A549 (cell line): ENCODE results near the gene EVC. TPM values are rescaled to one million over a fixed set of nuclear protein-coding genes. Genes with fewer than 3 reads are reported as not detected.
"Not testable (repeated sequence)": the region's sequence is repeated elsewhere in the genome, so short reads cannot be mapped to it uniquely, and the experiment has no call there.

Experiments
- ATAC-seq, 2 experiments: fragments of 200-7000 bp in 1 of 2; fragments of >200 bp in 1 of 2; cut with Nextera tagmentation in 1 of 2; cut with Tn5 transposase in 1 of 2; 3 replicates each; pipeline versions ENCODE4 v1.8.0 to v1.9.1; 2018 to 2020; ENCODE audit warnings: mild to moderate bottlenecking in 1 of 2, moderate library complexity in 1 of 2
- CTCF ChIA-PET: fragments of 300-600 bp; sonication (Branson Sonifier 250); formaldehyde crosslinking; extraction: SDS; loops from one replicate; lab custom pipeline; 2021; ENCODE audit warnings: antibody characterized with exemption, inconsistent platforms; lab: Yijun Ruan, JAX
- POLR2A ChIA-PET: fragments of 350-600 bp; formaldehyde crosslinking; extraction: SDS; loops from one replicate; lab custom pipeline; 2021; ENCODE audit warnings: antibody characterized with exemption, inconsistent platforms; lab: Yijun Ruan, JAX
- DNase-seq, 2 experiments: peaks; one replicate each; pipeline versions ENCODE4 v3.0.0 to v3.0.0-alpha.2; 2011 to 2016; ENCODE audit warnings: low read depth in 1 of 2, low spot score in 1 of 2
- FAIRE-seq: peaks from 2 replicates; lab custom pipeline; 2011; peaks lifted over from hg19 to GRCh38; lab: Jason Lieb, UNC
- H3K27ac ChIP-seq, 2 experiments: fragments of >200 bp; sonication (Bioruptor Twin); formaldehyde crosslinking; 3 replicates each; pipeline ENCODE4 v1.5.1; 2016 to 2017
- H3K4me1 ChIP-seq: fragments of >200 bp; sonication (Bioruptor Twin); formaldehyde crosslinking; 3 replicates; pipeline ENCODE4 v1.6.1; 2016
- H3K4me2 ChIP-seq: fragments of >200 bp; sonication (Bioruptor Twin); formaldehyde crosslinking; 3 replicates; pipeline ENCODE4 v1.6.1; 2016
- H3K4me3 ChIP-seq: fragments of >200 bp; sonication (Bioruptor Twin); formaldehyde crosslinking; 3 replicates; pipeline ENCODE4 v1.5.1; 2016
- H3K9me3 ChIP-seq: fragments of >200 bp; sonication (Bioruptor Twin); formaldehyde crosslinking; 3 replicates; pipeline ENCODE4 v1.6.1; 2016
- CEBPB ChIP-seq, 2 experiments: fragments of >200 bp in 1 of 2; sonication (Bioruptor Twin) in 1 of 2; formaldehyde crosslinking in 1 of 2; IDR thresholded peaks; 2 replicates each; pipeline ENCODE4 v1.6.1; 2012 to 2016
- EHMT2 ChIP-seq: fragments of 200-600 bp; sonication (generic); IDR thresholded peaks from 2 replicates; pipeline ENCODE4 v1.6.1; 2016; ENCODE audit warnings: antibody characterized with exemption, low read depth, mild to moderate bottlenecking, moderate library complexity
- FOXS1 ChIP-seq: fragments of 250-450 bp; sonication (Bioruptor Pico); IDR thresholded peaks from 2 replicates; pipeline ENCODE4 v1.5.0; 2020; ENCODE audit warnings: mild to moderate bottlenecking, moderate library complexity
- HEYL ChIP-seq: fragments of 250-450 bp; sonication (Bioruptor Pico); IDR thresholded peaks from 2 replicates; pipeline ENCODE4 v1.8.0; 2021; ENCODE audit warnings: mild to moderate bottlenecking, moderate library complexity
- KDM1A ChIP-seq: fragments of 200-600 bp; sonication (generic); IDR thresholded peaks from 2 replicates; pipeline ENCODE4 v1.6.1; 2016; ENCODE audit warnings: low read depth, mild to moderate bottlenecking
- MAFK ChIP-seq: fragments of 450-650 bp; IDR thresholded peaks from 2 replicates; pipeline ENCODE4 v1.6.1; 2014; ENCODE audit not compliant: partially characterized antibody
- MAZ ChIP-seq: fragments of 150-350 bp; IDR thresholded peaks from 2 replicates; pipeline ENCODE4 v1.6.1; 2014; ENCODE audit warnings: antibody characterized with exemption, low read depth, low read length, borderline replicate concordance
- NFE2L2 ChIP-seq: fragments of 150-350 bp; conservative IDR thresholded peaks from 2 replicates; pipeline ENCODE4 v1.6.1; 2014; ENCODE audit warnings: low read length
- NPAS2 ChIP-seq: fragments of 250-450 bp; sonication (Bioruptor Pico); IDR thresholded peaks from 2 replicates; pipeline ENCODE4 v1.8.0; 2022; ENCODE audit warnings: mild to moderate bottlenecking, moderate library complexity, borderline replicate concordance
- PHF8 ChIP-seq: fragments of 200-600 bp; sonication (generic); IDR thresholded peaks from 2 replicates; pipeline ENCODE4 v1.6.1; 2016; ENCODE audit warnings: low read depth, mild to moderate bottlenecking, antibody characterized with exemption, moderate library complexity, borderline replicate concordance
- POLR2A ChIP-seq: IDR thresholded peaks from 2 replicates; pipeline ENCODE4 v1.6.1; 2012; ENCODE audit warnings: mild to moderate bottlenecking, low read length
- RAD21 ChIP-seq, 2 experiments: fragments of >200 bp in 1 of 2; sonication (Bioruptor Twin) in 1 of 2; formaldehyde crosslinking in 1 of 2; IDR thresholded peaks in 1 of 2; conservative IDR thresholded peaks in 1 of 2; 2 replicates in 1 of 2; 3 replicates in 1 of 2; pipeline ENCODE4 v1.6.1; 2012 to 2018; ENCODE audit warnings: inconsistent platforms in 1 of 2
- RCOR1 ChIP-seq: fragments of 150-350 bp; IDR thresholded peaks from 2 replicates; pipeline ENCODE4 v1.6.1; 2014; ENCODE audit warnings: antibody characterized with exemption, low read length, low read depth
- SMC3 ChIP-seq: fragments of >200 bp; sonication (Bioruptor Twin); formaldehyde crosslinking; IDR thresholded peaks from 3 replicates; pipeline ENCODE4 v1.6.1; 2018; ENCODE audit warnings: inconsistent platforms
- TP53 ChIP-seq: fragments of 250-450 bp; sonication (Bioruptor Pico); IDR thresholded peaks from 2 replicates; pipeline ENCODE4 v1.5.0; 2021; ENCODE audit warnings: mild to moderate bottlenecking, moderate library complexity
- ZFP36 ChIP-seq: fragments of 450-650 bp; IDR thresholded peaks from 2 replicates; pipeline ENCODE4 v1.6.1; 2014; ENCODE audit warnings: borderline replicate concordance; ENCODE audit not compliant: partially characterized antibody
- ZNF302 ChIP-seq: fragments of 250-450 bp; sonication (Bioruptor Pico); IDR thresholded peaks from 2 replicates; pipeline ENCODE4 v1.9.0; 2021; ENCODE audit warnings: inconsistent platforms, mild to moderate bottlenecking, moderate library complexity
- WGBS: methylation state at CpG from one replicate; pipeline ENCODE4 v1.1.6; 2017; ENCODE audit errors: missing lambda C conversion rate; 5-methylcytosine and 5-hydroxymethylcytosine counted together
- polyA plus RNA-seq, 4 experiments: library from polyadenylated mRNA; depleted of rRNA in 3 of 4; stranded (reverse); fragments of >200 nt; fragmentation: RNase III in 1 of 4; extraction: RNeasy Plus Mini Kit Qiagen cat#74134 plus additional on column Dnase treatment in 1 of 4; gene quantifications; 2 replicates in 3 of 4; 3 replicates in 1 of 4; pipeline ENCODE4 v1.2.3, GENCODE V29; 2011 to 2017
- TF ChIP-seq, protein P1 (sequence below): fragments of >200 bp; sonication (Bioruptor Twin); formaldehyde crosslinking; IDR thresholded peaks from 3 replicates; pipeline ENCODE4 v1.5.1; 2016
- TF ChIP-seq, protein P2 (sequence below): fragments of 150-350 bp; IDR thresholded peaks from 2 replicates; pipeline ENCODE4 v1.6.1; 2014; ENCODE audit warnings: low read depth, mild to moderate bottlenecking, low read length
- TF ChIP-seq, protein P3 (sequence below): fragments of >200 bp; sonication (Bioruptor Twin); formaldehyde crosslinking; IDR thresholded peaks from 3 replicates; pipeline ENCODE4 v1.6.1; 2016
- TF ChIP-seq, protein P4 (sequence below): IDR thresholded peaks from 2 replicates; pipeline ENCODE4 v1.6.1; 2012
- TF ChIP-seq, protein P5 (sequence below): fragments of 250-450 bp; sonication (Bioruptor Pico); IDR thresholded peaks from 2 replicates; pipeline ENCODE4 v1.5.0; 2020; ENCODE audit warnings: low read depth, mild to moderate bottlenecking, moderate library complexity

Gene EVC
- polyA plus RNA-seq, 2 of the 4 experiments (the other 2 are of a cell fraction), result 3.0 to 5.5 TPM

DNA sequence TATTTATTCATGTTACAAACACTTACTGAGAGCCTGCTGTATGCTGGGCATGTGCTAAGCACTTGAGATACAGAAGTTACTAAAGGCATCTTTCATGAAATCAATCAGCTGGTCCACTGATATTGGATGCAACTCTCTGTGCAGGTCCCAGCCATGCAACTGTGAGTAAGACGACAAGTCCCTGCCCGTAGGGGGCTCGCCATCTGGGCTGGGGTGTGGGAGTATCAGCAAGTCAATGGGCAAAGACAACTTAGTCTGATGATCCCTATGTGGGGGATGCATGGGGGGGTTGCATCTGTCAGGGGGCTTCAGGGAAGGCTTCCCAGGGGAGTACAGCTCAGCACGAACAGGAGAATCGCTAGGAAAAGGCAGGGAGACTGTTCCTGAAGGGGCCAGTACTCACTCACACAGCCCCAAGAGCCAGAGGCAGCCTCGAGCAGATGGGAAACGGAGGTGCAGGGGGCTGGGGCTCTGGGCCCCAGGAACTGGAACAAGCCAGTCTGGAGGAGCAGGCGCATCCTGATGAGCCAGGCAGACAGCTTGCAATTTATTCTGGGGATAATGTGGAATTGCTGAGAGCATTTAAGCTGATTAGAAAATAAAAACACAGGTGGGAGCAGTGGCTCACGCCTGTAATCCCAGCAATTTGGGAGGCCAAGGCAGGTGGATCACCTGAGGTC lies 141.7 kb downstream of the EVC start:
- Histone ChIP-seq H3K4me2 (no peak overlapping the region), H3K4me3 (no peak overlapping the region), H3K27ac (no peak overlapping the region), H3K4me1 (no peaks in the 10 kb centered on the region), H3K9me3 (no peaks in the 10 kb centered on the region)
- WGBS, result 23% methylated on average over 6 of the region's 9 CpGs
- FAIRE-seq, result no peak
- ChIA-PET CTCF (no interaction called here), POLR2A (interaction anchor here (0.6 kb wide), 1 partner anchor 66 kb away, joined by 5 read pairs; no protein-coding TSS in a partner anchor)
- ATAC-seq, result no peak
- TF ChIP-seq PHF8, result no peak
- TF ChIP-seq NPAS2 (CRISPR knock-in tag), result no peak
- TF ChIP-seq, protein P1, sequence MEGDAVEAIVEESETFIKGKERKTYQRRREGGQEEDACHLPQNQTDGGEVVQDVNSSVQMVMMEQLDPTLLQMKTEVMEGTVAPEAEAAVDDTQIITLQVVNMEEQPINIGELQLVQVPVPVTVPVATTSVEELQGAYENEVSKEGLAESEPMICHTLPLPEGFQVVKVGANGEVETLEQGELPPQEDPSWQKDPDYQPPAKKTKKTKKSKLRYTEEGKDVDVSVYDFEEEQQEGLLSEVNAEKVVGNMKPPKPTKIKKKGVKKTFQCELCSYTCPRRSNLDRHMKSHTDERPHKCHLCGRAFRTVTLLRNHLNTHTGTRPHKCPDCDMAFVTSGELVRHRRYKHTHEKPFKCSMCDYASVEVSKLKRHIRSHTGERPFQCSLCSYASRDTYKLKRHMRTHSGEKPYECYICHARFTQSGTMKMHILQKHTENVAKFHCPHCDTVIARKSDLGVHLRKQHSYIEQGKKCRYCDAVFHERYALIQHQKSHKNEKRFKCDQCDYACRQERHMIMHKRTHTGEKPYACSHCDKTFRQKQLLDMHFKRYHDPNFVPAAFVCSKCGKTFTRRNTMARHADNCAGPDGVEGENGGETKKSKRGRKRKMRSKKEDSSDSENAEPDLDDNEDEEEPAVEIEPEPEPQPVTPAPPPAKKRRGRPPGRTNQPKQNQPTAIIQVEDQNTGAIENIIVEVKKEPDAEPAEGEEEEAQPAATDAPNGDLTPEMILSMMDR, result no peak
- TF ChIP-seq ZFP36, result no peak
- TF ChIP-seq, protein P2, sequence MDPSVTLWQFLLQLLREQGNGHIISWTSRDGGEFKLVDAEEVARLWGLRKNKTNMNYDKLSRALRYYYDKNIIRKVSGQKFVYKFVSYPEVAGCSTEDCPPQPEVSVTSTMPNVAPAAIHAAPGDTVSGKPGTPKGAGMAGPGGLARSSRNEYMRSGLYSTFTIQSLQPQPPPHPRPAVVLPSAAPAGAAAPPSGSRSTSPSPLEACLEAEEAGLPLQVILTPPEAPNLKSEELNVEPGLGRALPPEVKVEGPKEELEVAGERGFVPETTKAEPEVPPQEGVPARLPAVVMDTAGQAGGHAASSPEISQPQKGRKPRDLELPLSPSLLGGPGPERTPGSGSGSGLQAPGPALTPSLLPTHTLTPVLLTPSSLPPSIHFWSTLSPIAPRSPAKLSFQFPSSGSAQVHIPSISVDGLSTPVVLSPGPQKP, result no peak
- no peak for TF ChIP-seq SMC3
- no peak for TF ChIP-seq MAFK
- TF ChIP-seq TP53 (CRISPR knock-in tag), result no peak
- no peak for DNase-seq

DNA sequence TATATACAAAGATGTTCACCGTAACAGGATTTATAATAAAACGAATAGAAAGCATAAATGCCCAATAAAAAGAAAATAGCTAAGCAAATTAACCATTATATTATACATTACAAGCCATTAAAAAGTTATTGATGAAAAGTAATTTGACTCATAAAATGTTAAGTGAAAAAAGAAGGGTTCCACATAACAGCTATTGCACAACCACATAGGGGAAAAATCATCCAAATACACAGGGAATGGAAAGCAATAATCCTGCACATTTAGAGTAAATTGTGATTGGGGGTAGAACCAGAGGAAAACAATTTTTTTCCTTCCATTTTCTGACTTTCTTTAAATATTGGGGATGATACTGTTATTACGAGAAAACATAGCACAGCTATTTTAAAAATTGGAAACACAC lies 143.9 kb downstream of the EVC start:
- H3K9me3 ChIP-seq, result no peaks in the 10 kb centered on the region
- DNase-seq (no peak), FAIRE-seq (no peak), ATAC-seq (no peak)
- POLR2A ChIA-PET, result no interaction called here
- no peak overlapping the region for H3K4me3 ChIP-seq
- H3K4me2 ChIP-seq, result no peak overlapping the region
- WGBS, result 44% methylated on average over 3 of the region's 3 CpGs
- TF ChIP-seq CEBPB (IDR thresholded peaks at IDR 0.05) (no peak), ZNF302 (CRISPR knock-in tag) (no peak), RCOR1 (no peak)
- TF ChIP-seq, protein P3, sequence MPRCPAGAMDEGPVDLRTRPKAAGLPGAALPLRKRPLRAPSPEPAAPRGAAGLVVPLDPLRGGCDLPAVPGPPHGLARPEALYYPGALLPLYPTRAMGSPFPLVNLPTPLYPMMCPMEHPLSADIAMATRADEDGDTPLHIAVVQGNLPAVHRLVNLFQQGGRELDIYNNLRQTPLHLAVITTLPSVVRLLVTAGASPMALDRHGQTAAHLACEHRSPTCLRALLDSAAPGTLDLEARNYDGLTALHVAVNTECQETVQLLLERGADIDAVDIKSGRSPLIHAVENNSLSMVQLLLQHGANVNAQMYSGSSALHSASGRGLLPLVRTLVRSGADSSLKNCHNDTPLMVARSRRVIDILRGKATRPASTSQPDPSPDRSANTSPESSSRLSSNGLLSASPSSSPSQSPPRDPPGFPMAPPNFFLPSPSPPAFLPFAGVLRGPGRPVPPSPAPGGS, result no peak
- TF ChIP-seq, protein P4, sequence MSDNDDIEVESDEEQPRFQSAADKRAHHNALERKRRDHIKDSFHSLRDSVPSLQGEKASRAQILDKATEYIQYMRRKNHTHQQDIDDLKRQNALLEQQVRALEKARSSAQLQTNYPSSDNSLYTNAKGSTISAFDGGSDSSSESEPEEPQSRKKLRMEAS, result no peak
- H3K27ac ChIP-seq, result no peak overlapping the region
- no peaks in the 10 kb centered on the region for H3K4me1 ChIP-seq
- CTCF ChIA-PET, result no interaction called here

DNA sequence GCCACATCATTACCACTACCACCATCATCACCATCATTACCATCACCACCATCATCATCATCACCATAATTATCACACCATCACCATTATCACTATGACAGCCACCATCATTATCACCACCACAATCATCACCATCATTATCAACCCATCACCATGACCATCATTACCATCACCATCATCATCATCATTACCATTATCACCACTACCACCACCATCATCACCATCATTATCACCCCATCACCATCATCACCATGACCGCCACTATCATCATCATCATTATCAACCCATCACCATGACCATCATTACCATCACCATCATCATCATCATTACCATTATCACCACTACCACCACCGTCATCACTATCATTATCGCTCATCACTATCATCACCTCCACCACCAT lies 145.4 kb downstream of the EVC start:
- H3K4me2 ChIP-seq, H3K4me1 ChIP-seq, POLR2A ChIA-PET, ATAC-seq, H3K4me3 ChIP-seq, FAIRE-seq, DNase-seq, H3K9me3 ChIP-seq, H3K27ac ChIP-seq: not testable (repeated sequence)
- WGBS, result 78% methylated on average over 3 of the region's 3 CpGs
- CTCF ChIA-PET, result interaction anchor here (0.7 kb wide), 1 partner anchor 617 kb away, joined by 3 read pairs; no protein-coding TSS in a partner anchor

DNA sequence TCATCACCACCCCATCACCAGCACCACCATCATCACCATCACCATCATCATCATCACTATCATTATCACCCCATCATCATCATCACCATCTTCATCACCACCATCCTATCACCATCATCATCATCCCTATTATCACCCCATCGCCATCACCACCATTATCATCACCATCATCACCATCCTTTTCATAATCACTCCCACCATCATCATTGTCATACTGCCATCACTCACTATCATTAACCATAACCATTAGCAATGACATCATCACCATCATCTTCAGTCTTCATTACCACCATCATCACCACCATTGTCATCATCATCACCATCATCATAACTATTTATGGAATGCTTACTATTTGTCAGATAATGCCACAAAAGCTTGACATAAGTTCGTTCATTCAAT lies 146.2 kb downstream of the EVC start:
- FAIRE-seq (no peak), DNase-seq (no peak), ATAC-seq (no peak)
- POLR2A ChIA-PET, result no interaction called here
- no peak overlapping the region for H3K4me2 ChIP-seq
- H3K27ac ChIP-seq, result no peak overlapping the region
- H3K4me1 ChIP-seq, result no peaks in the 10 kb centered on the region
- no peak overlapping the region for H3K4me3 ChIP-seq
- 7% methylated on average over 2 of the region's 2 CpGs for WGBS
- CTCF ChIA-PET, result no interaction called here
- H3K9me3 ChIP-seq, result no peaks in the 10 kb centered on the region
- no peak for TF ChIP-seq POLR2A
- TF ChIP-seq, protein P1, result no peak
- no peak for TF ChIP-seq RAD21 (conservative IDR thresholded peaks at IDR 0.05 in 1 of 2, IDR thresholded peaks at IDR 0.05 in 1 of 2)
- TF ChIP-seq FOXS1 (CRISPR knock-in tag), result no peak
- TF ChIP-seq EHMT2, result no peak
- TF ChIP-seq MAFK, result no peak
- TF ChIP-seq, protein P5, sequence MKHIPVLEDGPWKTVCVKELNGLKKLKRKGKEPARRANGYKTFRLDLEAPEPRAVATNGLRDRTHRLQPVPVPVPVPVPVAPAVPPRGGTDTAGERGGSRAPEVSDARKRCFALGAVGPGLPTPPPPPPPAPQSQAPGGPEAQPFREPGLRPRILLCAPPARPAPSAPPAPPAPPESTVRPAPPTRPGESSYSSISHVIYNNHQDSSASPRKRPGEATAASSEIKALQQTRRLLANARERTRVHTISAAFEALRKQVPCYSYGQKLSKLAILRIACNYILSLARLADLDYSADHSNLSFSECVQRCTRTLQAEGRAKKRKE (CRISPR knock-in tag), result no peak
- no peak for TF ChIP-seq KDM1A
- no peak for TF ChIP-seq NFE2L2
- no peak for TF ChIP-seq HEYL (CRISPR knock-in tag)
- no peak for TF ChIP-seq MAZ
